Smooth muscle cell (in vitro differentiated cells): ENCODE measurements around the gene LPP. TPM values are rescaled to one million over a fixed set of nuclear protein-coding genes. Genes with fewer than 3 reads are reported as not detected.
A peak's percentile ranks its signal among the peaks of the same experiment; 100 is the strongest.

ENCODE experiments used
- DNase-seq: peaks from one replicate; lab custom pipeline; 2025; ENCODE audit not compliant: unreplicated experiment; lab: John Stamatoyannopoulos, UW
- H2AFZ ChIP-seq: fragments of 200-600 bp; sonication (generic); 2 replicates; pipeline ENCODE4 v1.6.0; 2016; ENCODE audit warnings: antibody characterized with exemption, low read depth, mild to moderate bottlenecking
- H3F3A ChIP-seq: fragments of 200-600 bp; sonication (generic); 2 replicates; pipeline ENCODE4 v1.6.0; 2017; ENCODE audit warnings: antibody characterized with exemption, low read depth
- H3K27ac ChIP-seq: fragments of 200-600 bp; sonication (generic); 2 replicates; pipeline ENCODE4 v1.5.1; 2016; ENCODE audit warnings: low read depth, mild to moderate bottlenecking
- H3K27me3 ChIP-seq: fragments of 200-600 bp; sonication (generic); 2 replicates; pipeline ENCODE4 v1.6.1; 2016; ENCODE audit warnings: low read depth, mild to moderate bottlenecking
- H3K36me3 ChIP-seq: fragments of 200-600 bp; sonication (generic); 2 replicates; pipeline ENCODE4 v1.5.1; 2016; ENCODE audit warnings: low read depth
- H3K4me1 ChIP-seq: fragments of 200-600 bp; sonication (generic); 2 replicates; pipeline ENCODE4 v1.5.1; 2016; ENCODE audit warnings: low read depth
- H3K4me2 ChIP-seq: fragments of 200-600 bp; sonication (generic); 2 replicates; pipeline ENCODE4 v1.6.0; 2016; ENCODE audit warnings: mild to moderate bottlenecking
- H3K4me3 ChIP-seq: fragments of 200-600 bp; sonication (generic); 2 replicates; pipeline ENCODE4 v1.5.1; 2016; ENCODE audit warnings: mild to moderate bottlenecking
- H3K79me2 ChIP-seq: fragments of 200-600 bp; sonication (generic); 2 replicates; pipeline ENCODE4 v1.6.0; 2016; ENCODE audit warnings: low read depth, mild to moderate bottlenecking
- H3K9ac ChIP-seq: fragments of 200-600 bp; sonication (generic); 2 replicates; pipeline ENCODE4 v1.6.0; 2016; ENCODE audit warnings: low read depth
- H3K9me3 ChIP-seq: fragments of 200-600 bp; sonication (generic); replicated peaks from 2 replicates; pipeline ENCODE4 v1.5.1; 2016; ENCODE audit warnings: low read depth
- H4K20me1 ChIP-seq: fragments of 200-600 bp; sonication (generic); 2 replicates; pipeline ENCODE4 v1.6.0; 2016; ENCODE audit warnings: low read depth
- CTCF ChIP-seq: fragments of 200-600 bp; sonication (generic); IDR thresholded peaks from 2 replicates; pipeline ENCODE4 v1.5.1; 2017; ENCODE audit warnings: borderline replicate concordance, mild to moderate bottlenecking, antibody characterized with exemption; ENCODE audit not compliant: insufficient read depth, poor library complexity, severe bottlenecking
- WGBS: methylation state at CpG from one replicate; pipeline ENCODE4 v1.1.7; 2016; ENCODE audit warnings: low lambda C conversion rate; 5-methylcytosine and 5-hydroxymethylcytosine counted together
- polyA plus RNA-seq: library from polyadenylated mRNA; unstranded; fragments of >200 nt; fragmentation: Nextera tagmentation; extraction: Ambion mirVana; gene quantifications from 2 replicates; pipeline ENCODE4 v1.2.1, GENCODE V29; 2016
- total RNA-seq: library from RNA; depleted of rRNA; stranded (reverse); fragments of >200 nt; gene quantifications from 2 replicates; pipeline ENCODE4 v1.2.3, GENCODE V29; 2014

LPP gene
- total and polyA plus RNA-seq, 2 experiments from 2014 or later: 42.3 to 128 TPM

GRCh38 chr3:188211476-188211875 lies 57.5 kb downstream of the LPP start:
- peaks cover 85% of the 10 kb centered on the region for H3K79me2 ChIP-seq
- no peak for TF ChIP-seq CTCF
- WGBS: 96% methylated on average over 4 of the region's 4 CpGs
- H4K20me1 ChIP-seq: peaks cover 80% of the 10 kb centered on the region
- peaks cover 10% of the 10 kb centered on the region for H3F3A ChIP-seq
- H3K36me3 ChIP-seq: no peaks in the 10 kb centered on the region
- peak overlapping the region; percentile 7 for H3K27ac ChIP-seq
- no peaks in the 10 kb centered on the region for H3K9me3 ChIP-seq
- H3K9ac ChIP-seq: no peak overlapping the region
- no peak overlapping the region for H3K4me3 ChIP-seq
- H2AFZ ChIP-seq: no peak overlapping the region
- no peak for DNase-seq
- peaks cover 18% of the 10 kb centered on the region for H3K4me1 ChIP-seq
- H3K4me2 ChIP-seq: no peak overlapping the region
- no peaks in the 10 kb centered on the region for H3K27me3 ChIP-seq

GRCh38 chr3:188212308-188212969 lies 58.5 kb downstream of the LPP start:
- Histone ChIP-seq H3K9me3 (no peaks in the 10 kb centered on the region), H3F3A (peaks cover 10% of the 10 kb centered on the region), H3K79me2 (peaks cover 85% of the 10 kb centered on the region), H3K27me3 (no peaks in the 10 kb centered on the region), H3K36me3 (no peaks in the 10 kb centered on the region), H2AFZ (no peak overlapping the region), H4K20me1 (peaks cover 80% of the 10 kb centered on the region), H3K4me1 (peaks cover 18% of the 10 kb centered on the region), H3K9ac (no peak overlapping the region), H3K27ac (peak overlapping the region; percentile 47), H3K4me2 (peak overlapping the region; percentile 65), H3K4me3 (no peak overlapping the region)
- 22% methylated on average over 8 of the region's 9 CpGs for WGBS
- no peak for DNase-seq
- TF ChIP-seq CTCF: no peak

- Histone ChIP-seq H3K27me3 (no peaks in the 10 kb centered on the region), H3K4me3 (no peak overlapping the region), H3K4me2 (peak overlapping the region; percentile 41), H3K9me3 (no peaks in the 10 kb centered on the region), H3K9ac (no peak overlapping the region), H3F3A (peaks cover 4% of the 10 kb centered on the region), H3K79me2 (peaks cover 91% of the 10 kb centered on the region), H3K27ac (no peak overlapping the region), H4K20me1 (peaks cover 79% of the 10 kb centered on the region), H2AFZ (no peak overlapping the region), H3K36me3 (no peaks in the 10 kb centered on the region), H3K4me1 (peaks cover 9% of the 10 kb centered on the region)
- no peak for TF ChIP-seq CTCF
- 71% methylated on average over 1 of the region's 1 CpG for WGBS
- no peak for DNase-seq
Measured at GRCh38 chr3:188214442-188214841, 60.5 kb downstream of the LPP start.

GRCh38 chr3:188215129-188215528 lies 61.2 kb downstream of the LPP start:
- WGBS: 100% methylated on average over 2 of the region's 2 CpGs
- H2AFZ ChIP-seq: no peak overlapping the region
- H3K79me2 ChIP-seq: peaks cover 91% of the 10 kb centered on the region

More at GRCh38 chr3:188215129-188215528, 61.2 kb downstream of the LPP start:
- Histone ChIP-seq H3K9ac (no peak overlapping the region), H3K27ac (no peak overlapping the region), H4K20me1 (peaks cover 81% of the 10 kb centered on the region), H3F3A (peaks cover 3% of the 10 kb centered on the region), H3K4me2 (no peak overlapping the region), H3K27me3 (no peaks in the 10 kb centered on the region), H3K4me3 (no peak overlapping the region), H3K9me3 (no peaks in the 10 kb centered on the region), H3K4me1 (peaks cover 9% of the 10 kb centered on the region), H3K36me3 (no peaks in the 10 kb centered on the region)
- no peak for TF ChIP-seq CTCF
- no peak for DNase-seq
